ENCODE measurements around the gene SLC10A7. TPM values are rescaled to one million over a fixed set of nuclear protein-coding genes. Genes with fewer than 3 reads are reported as not detected.

SLC10A7 gene
- total RNA-seq, 2 donors from 2014 or later, result 6.0 to 7.5 TPM

GRCh38 chr4:146211440-146211839 lies 310.3 kb downstream of the SLC10A7 start:
- H3K27ac ChIP-seq (ENCODE audit: low read depth, low read length), result no peak overlapping the region
- no peaks in the 10 kb centered on the region for H3K36me3 ChIP-seq (ENCODE audit: control insufficient read depth, insufficient read depth, low read length)
- no peak overlapping the region for H3K27ac Mint-ChIP-seq
- H3K4me3 ChIP-seq (ENCODE audit: low read length), result no peak overlapping the region
- 92 to 100% methylated on average over 1 to 7 of the region's 7 CpGs for WGBS, 2 experiments (ENCODE audit: insufficient coverage in 1 of 2, insufficient read length in 1 of 2)
- H3K9me3 ChIP-seq (ENCODE audit: control insufficient read depth, low read length), result no peaks in the 10 kb centered on the region
- peaks cover 10% of the 10 kb centered on the region for H3K27me3 ChIP-seq (ENCODE audit: control insufficient read depth, insufficient read depth, low read length, poor library complexity, severe bottlenecking)
- no peak for TF ChIP-seq CTCF (conservative IDR thresholded peaks at IDR 0.05)
- no peaks in the 10 kb centered on the region for H3K36me3 Mint-ChIP-seq (ENCODE audit: low read depth)
- no peak overlapping the region for H3K9ac ChIP-seq (ENCODE audit: extremely low read depth, low read length, poor library complexity, severe bottlenecking)
- peaks cover 13% of the 10 kb centered on the region for H3K4me1 ChIP-seq (ENCODE audit: control insufficient read depth, insufficient read depth, low read length)
- DNase-seq, result no peak
- H3K27me3 Mint-ChIP-seq (ENCODE audit: insufficient read depth), result peaks cover 26% of the 10 kb centered on the region
- no peaks in the 10 kb centered on the region for H3K9me3 Mint-ChIP-seq
- no peak overlapping the region for H3K4me3 Mint-ChIP-seq
- H3K4me1 Mint-ChIP-seq, result peaks cover 26% of the 10 kb centered on the region

- no peaks in the 10 kb centered on the region for H3K9me3 Mint-ChIP-seq
- H3K9me3 ChIP-seq (ENCODE audit: control insufficient read depth, low read length), result no peaks in the 10 kb centered on the region
- no peak overlapping the region for H3K9ac ChIP-seq (ENCODE audit: extremely low read depth, low read length, poor library complexity, severe bottlenecking)
- H3K4me3 Mint-ChIP-seq, result no peak overlapping the region
- H3K27ac ChIP-seq (ENCODE audit: low read depth, low read length), result no peak overlapping the region
- DNase-seq, result no peak
- H3K27me3 ChIP-seq (ENCODE audit: control insufficient read depth, insufficient read depth, low read length, poor library complexity, severe bottlenecking), result peaks cover 10% of the 10 kb centered on the region
- H3K36me3 ChIP-seq (ENCODE audit: control insufficient read depth, insufficient read depth, low read length), result no peaks in the 10 kb centered on the region
- no peak overlapping the region for H3K27ac Mint-ChIP-seq
- peaks cover 28% of the 10 kb centered on the region for H3K4me1 Mint-ChIP-seq
- no peak for TF ChIP-seq CTCF (conservative IDR thresholded peaks at IDR 0.05)
- no peak overlapping the region for H3K4me3 ChIP-seq (ENCODE audit: low read length)
- WGBS, 2 experiments (ENCODE audit: insufficient coverage in 1 of 2, insufficient read length in 1 of 2), result 94% methylated on average over 2 of the region's 2 CpGs; no CpG with 5 or more reads in 1 of the 2 experiments
- peaks cover 13% of the 10 kb centered on the region for H3K4me1 ChIP-seq (ENCODE audit: control insufficient read depth, insufficient read depth, low read length)
- H3K27me3 Mint-ChIP-seq (ENCODE audit: insufficient read depth), result peaks cover 26% of the 10 kb centered on the region
- no peaks in the 10 kb centered on the region for H3K36me3 Mint-ChIP-seq (ENCODE audit: low read depth)
Observed at GRCh38 chr4:146210890-146211289, 310.9 kb downstream of the SLC10A7 start.

- H3K9me3 Mint-ChIP-seq, result no peaks in the 10 kb centered on the region
- no peaks in the 10 kb centered on the region for H3K36me3 Mint-ChIP-seq (ENCODE audit: low read depth)
- Histone ChIP-seq H3K4me1 (ENCODE audit: control insufficient read depth, insufficient read depth, low read length) (peaks cover 10% of the 10 kb centered on the region), H3K36me3 (ENCODE audit: control insufficient read depth, insufficient read depth, low read length) (no peaks in the 10 kb centered on the region), H3K9me3 (ENCODE audit: control insufficient read depth, low read length) (no peaks in the 10 kb centered on the region), H3K27ac (ENCODE audit: low read depth, low read length) (no peak overlapping the region), H3K4me3 (ENCODE audit: low read length) (no peak overlapping the region), H3K27me3 (ENCODE audit: control insufficient read depth, insufficient read depth, low read length, poor library complexity, severe bottlenecking) (peaks cover 10% of the 10 kb centered on the region), H3K9ac (ENCODE audit: extremely low read depth, low read length, poor library complexity, severe bottlenecking) (no peak overlapping the region)
- 92 to 96% methylated on average over 3 to 5 of the region's 5 CpGs for WGBS, 2 experiments (ENCODE audit: insufficient coverage in 1 of 2, insufficient read length in 1 of 2)
- no peak for TF ChIP-seq CTCF (conservative IDR thresholded peaks at IDR 0.05)
- H3K4me1 Mint-ChIP-seq, result peaks cover 21% of the 10 kb centered on the region
- no peak overlapping the region for H3K4me3 Mint-ChIP-seq
- H3K27me3 Mint-ChIP-seq (ENCODE audit: insufficient read depth), result peaks cover 35% of the 10 kb centered on the region
- DNase-seq, result no peak
- no peak overlapping the region for H3K27ac Mint-ChIP-seq
Observed at GRCh38 chr4:146207410-146207809, 314.3 kb downstream of the SLC10A7 start.

Small RNA genes lying within 50 kb of the gene (microRNA-seq; reads per million reads assigned to microRNA genes)
- not detected for gene MIR7849 (ENCODE audit: borderline microRNAs expressed)

Other genes starting within 250 kb of the SLC10A7 start
- gene POU4F2, start 117.0 kb upstream of the SLC10A7 start, total RNA-seq, result not detected

All from endodermal cell (in vitro differentiated cells).